GM12874 (cell line): ENCODE measurements around the gene KCNQ1.

Source experiments
- CTCF ChIP-seq: IDR thresholded peaks from 2 replicates; pipeline ENCODE4 v1.5.1; 2011; ENCODE audit warnings: low read depth, mild to moderate bottlenecking, control low read depth, low read length, moderate library complexity; ENCODE audit not compliant: insufficient read depth

Gene KCNQ1

DNA sequence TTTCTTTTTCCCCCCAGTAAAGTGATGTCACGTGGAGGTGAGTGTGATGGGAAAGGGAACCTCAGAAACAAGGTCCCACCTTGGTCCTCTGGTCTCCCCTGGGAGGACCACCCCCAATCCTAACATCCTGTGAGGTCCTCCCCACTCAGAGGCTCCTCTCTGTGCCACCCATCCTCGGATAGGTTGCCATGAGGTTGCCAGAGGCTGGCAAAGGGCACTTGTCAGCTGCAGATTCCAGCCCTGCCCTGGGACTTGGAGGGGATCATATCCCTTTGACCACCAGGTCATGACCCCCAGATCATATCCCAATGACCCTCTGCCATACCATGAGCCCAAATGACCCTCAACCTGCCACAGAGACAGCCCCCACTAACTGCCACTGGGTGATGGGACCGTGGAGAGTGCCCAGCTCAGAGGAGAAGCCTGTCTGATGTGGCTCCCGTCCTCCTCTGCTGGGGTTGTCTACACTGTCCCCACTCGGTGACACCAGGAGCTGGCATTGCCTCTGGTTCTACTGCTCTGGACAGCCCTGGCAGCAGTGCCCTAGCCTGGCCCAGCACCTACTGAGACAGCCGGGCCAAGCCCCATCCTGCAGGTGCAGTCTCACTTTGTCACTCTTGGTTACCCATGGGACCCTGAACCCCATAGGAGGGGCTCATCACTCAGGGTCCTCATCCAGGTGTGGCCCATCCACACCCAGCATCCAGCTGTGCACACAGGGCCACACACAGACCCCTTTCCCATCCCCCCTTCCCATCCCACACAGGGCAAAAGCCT lies 345.2 kb downstream of the KCNQ1 start:
- no peak for TF ChIP-seq CTCF

- TF ChIP-seq CTCF, result no peak
Observed at GRCh38 chr11:2790568-2790921, 345.7 kb downstream of the KCNQ1 start.

GRCh38 chr11:2791139-2791520 lies 346.3 kb downstream of the KCNQ1 start:
- no peak for TF ChIP-seq CTCF

DNA sequence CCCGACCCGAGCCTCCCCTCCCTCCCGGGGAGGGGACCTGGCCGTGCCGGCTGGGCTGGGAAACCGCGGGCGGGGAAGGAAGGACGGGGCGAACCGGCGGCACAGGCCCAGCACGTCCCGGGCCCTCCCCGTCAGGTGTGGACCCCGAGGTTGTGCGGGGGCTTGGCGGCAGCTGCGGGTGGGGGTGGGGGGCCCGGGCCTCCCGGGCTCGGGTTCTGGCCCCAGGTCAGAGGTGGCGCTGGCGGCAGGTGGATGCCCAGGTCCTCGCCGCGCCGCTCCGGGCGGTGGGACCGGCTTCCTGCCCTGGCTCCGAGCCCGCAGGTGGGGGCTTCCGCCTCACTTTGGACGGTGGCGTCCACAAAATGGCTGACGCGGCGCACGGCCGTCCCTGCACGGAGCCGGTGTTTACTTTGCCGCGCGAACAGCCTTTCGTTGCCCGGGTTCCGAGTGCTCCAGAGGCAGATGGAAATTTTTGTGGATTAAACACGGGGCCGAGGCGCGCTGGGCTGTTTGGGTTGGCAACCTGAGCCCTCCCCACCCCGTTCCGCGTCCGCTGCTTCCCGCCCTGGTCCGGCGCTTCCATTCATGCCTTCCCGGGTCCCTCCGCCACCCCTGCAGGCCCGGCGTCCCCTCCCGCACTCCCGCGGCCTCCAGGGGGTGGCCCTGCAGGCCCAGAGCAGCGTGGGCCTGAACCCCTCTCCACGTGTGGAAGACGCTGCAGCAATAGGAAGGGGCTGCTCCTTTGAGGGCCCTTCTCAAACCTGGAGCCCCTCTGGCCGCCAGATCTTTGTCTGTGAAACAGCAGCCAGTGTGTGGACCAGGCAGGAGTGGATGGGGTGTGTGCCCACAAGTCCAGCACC lies 346.9 kb downstream of the KCNQ1 start:
- TF ChIP-seq CTCF, result no peak

DNA sequence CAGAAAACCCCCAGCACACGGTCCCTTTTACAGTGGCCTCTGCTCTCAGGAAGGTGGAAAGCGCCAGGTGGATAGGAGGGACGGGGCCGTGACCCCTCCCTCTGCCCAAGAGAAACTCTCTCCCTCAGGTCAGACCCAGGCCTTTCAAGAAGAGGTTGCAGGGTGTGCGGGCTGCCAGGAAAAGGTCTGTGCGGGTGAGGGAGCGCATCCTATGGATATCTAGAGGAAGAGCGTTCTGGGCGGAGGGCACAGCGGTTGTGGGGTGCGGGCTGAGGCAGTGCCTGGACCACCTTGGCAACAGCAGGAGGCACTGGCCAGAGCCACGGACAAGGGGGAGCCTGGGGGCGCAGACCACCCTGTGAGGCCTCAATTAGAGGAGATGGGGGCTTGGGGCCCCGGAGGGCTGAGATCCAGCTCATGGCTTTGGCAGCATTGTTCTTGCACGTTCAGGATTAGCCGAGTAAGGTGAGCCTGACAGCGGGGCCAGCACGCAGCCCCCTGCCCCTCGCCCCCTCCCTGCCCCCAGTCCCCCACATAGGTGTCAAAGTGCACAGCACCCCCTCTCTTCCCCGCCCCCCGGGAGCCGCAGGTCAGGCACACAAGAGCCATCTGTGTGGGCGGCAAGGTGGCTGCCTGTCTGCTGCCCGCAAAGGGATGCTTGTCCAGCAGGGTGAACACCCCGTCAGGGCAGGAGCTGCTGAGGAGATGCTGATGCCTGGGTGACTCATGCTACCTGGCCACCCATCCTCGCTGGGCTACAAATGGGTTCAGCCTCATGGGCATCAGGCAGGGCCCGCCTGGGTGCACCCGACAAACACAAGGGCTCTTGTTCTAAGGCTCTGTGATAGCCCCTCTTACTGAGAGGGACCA lies 347.8 kb downstream of the KCNQ1 start:
- no peak for TF ChIP-seq CTCF

- no peak for TF ChIP-seq CTCF
Observed at GRCh38 chr11:2793701-2794045, 348.9 kb downstream of the KCNQ1 start.
